HG02870 (cell line): ENCODE results near the gene MAP3K2.

Experiments
- ATAC-seq: cut with Tn5 transposase; IDR thresholded peaks from one replicate; pipeline ENCODE4 v1.9.1; 2021; ENCODE audit warnings: mild to moderate bottlenecking, moderate library complexity; ENCODE audit not compliant: unreplicated experiment

The MAP3K2 gene

GRCh38 chr2:127407661-127408003, 19.9 kb upstream of the MAP3K2 start:
- ATAC-seq = peak; percentile 14

GRCh38 chr2:127407091-127407490, 19.3 kb upstream of the MAP3K2 start:
- no peak for ATAC-seq

- no peak for ATAC-seq
These were observed 18.7 kb upstream of the MAP3K2 start for GRCh38 chr2:127406454-127406853.

- no peak for ATAC-seq
These were observed 17.5 kb upstream of the MAP3K2 start for GRCh38 chr2:127405255-127405610.

- no peak for ATAC-seq
These were observed 16.9 kb upstream of the MAP3K2 start for GRCh38 chr2:127404466-127405254.

GRCh38 chr2:127403460-127403859, 15.7 kb upstream of the MAP3K2 start:
- no peak for ATAC-seq

- peak; percentile 43 for ATAC-seq
These were observed 14.3 kb upstream of the MAP3K2 start for GRCh38 chr2:127401757-127402695.

- ATAC-seq = no peak
These were observed 13.4 kb upstream of the MAP3K2 start for GRCh38 chr2:127400897-127401756.

GRCh38 chr2:127400533-127400896, 12.7 kb upstream of the MAP3K2 start:
- ATAC-seq = no peak

GRCh38 chr2:127398239-127398590, 10.4 kb upstream of the MAP3K2 start:
- ATAC-seq = peak; percentile 95

- no peak for ATAC-seq
These were observed 9.9 kb upstream of the MAP3K2 start for GRCh38 chr2:127397568-127398238.

GRCh38 chr2:127394492-127394891, 6.7 kb upstream of the MAP3K2 start:
- ATAC-seq = no peak

- ATAC-seq = no peak
These were observed 5.2 kb upstream of the MAP3K2 start for GRCh38 chr2:127392828-127393578.

- no peak for ATAC-seq
These were observed 4.5 kb upstream of the MAP3K2 start for GRCh38 chr2:127392133-127392827.

GRCh38 chr2:127389778-127390435, 2.1 kb upstream of the MAP3K2 start:
- ATAC-seq = peak; percentile 23

- peak; percentile 7 for ATAC-seq
These were observed 819 bp upstream of the MAP3K2 start for GRCh38 chr2:127388423-127389164.

GRCh38 chr2:127386764-127387654, 766 bp downstream of the MAP3K2 start:
- ATAC-seq = peak; percentile 59
